ENCODE data around the gene DNAH11.

- TF ChIP-seq POLR2A (IDR thresholded peaks at IDR 0.05) (no peak), CTCF (IDR thresholded peaks at IDR 0.05 in 4 of 5, conservative IDR thresholded peaks at IDR 0.05 in 1 of 5) (no peak)
Measured at GRCh38 chr7:21566094-21566493, 23.3 kb downstream of the DNAH11 start.
